GM23338 (cell line): ENCODE data around the gene BAK1. TPM values are rescaled to one million over a fixed set of nuclear protein-coding genes. Genes with fewer than 3 reads are reported as not detected.

Experiments
- ATAC-seq: fragments of 200-7000 bp; cut with Tn5 transposase; 3 replicates; pipeline ENCODE4 v1.9.1; 2020
- DNase-seq: peaks from one replicate; pipeline ENCODE4 v3.0.0-alpha.2; 2015; ENCODE audit warnings: low spot score
- H2AFZ ChIP-seq: fragments of 200-600 bp; sonication (generic); 2 replicates; pipeline ENCODE4 v1.8.0; 2016; ENCODE audit warnings: antibody characterized with exemption, mild to moderate bottlenecking, moderate library complexity
- H3F3A ChIP-seq: fragments of 200-600 bp; sonication (generic); replicated peaks from 2 replicates; pipeline ENCODE4 v1.8.0; 2017; ENCODE audit warnings: antibody characterized with exemption, mixed run types, low read depth
- H3K27ac ChIP-seq: fragments of 200-600 bp; sonication (generic); 2 replicates; pipeline ENCODE4 v1.6.1; 2016; ENCODE audit warnings: low read depth
- H3K27me3 ChIP-seq: fragments of 200-600 bp; sonication (generic); 2 replicates; pipeline ENCODE4 v1.8.0; 2016; ENCODE audit warnings: mild to moderate bottlenecking, mixed run types, moderate library complexity; ENCODE audit not compliant: insufficient read depth
- H3K36me3 ChIP-seq: fragments of 200-600 bp; sonication (generic); 2 replicates; pipeline ENCODE4 v1.8.0; 2016; ENCODE audit warnings: mild to moderate bottlenecking; ENCODE audit not compliant: insufficient read depth
- H3K4me1 ChIP-seq: fragments of 200-600 bp; sonication (generic); 2 replicates; pipeline ENCODE4 v1.8.0; 2016; ENCODE audit warnings: mild to moderate bottlenecking, moderate library complexity; ENCODE audit not compliant: insufficient read depth
- H3K4me2 ChIP-seq: fragments of 200-600 bp; sonication (generic); 2 replicates; pipeline ENCODE4 v1.7.1; 2017; ENCODE audit warnings: mixed run types
- H3K4me3 ChIP-seq: fragments of 200-600 bp; sonication (generic); 2 replicates; pipeline ENCODE4 v1.6.1; 2016; ENCODE audit warnings: mixed run types
- H3K79me2 ChIP-seq: fragments of 200-600 bp; sonication (generic); replicated peaks from 2 replicates; pipeline ENCODE4 v1.8.0; 2017; ENCODE audit warnings: mild to moderate bottlenecking; ENCODE audit not compliant: insufficient read depth
- H3K9me2 ChIP-seq: fragments of 200-600 bp; sonication (generic); 2 replicates; pipeline ENCODE4 v1.8.0; 2017; ENCODE audit not compliant: insufficient read depth
- H4K20me1 ChIP-seq: fragments of 200-600 bp; sonication (generic); replicated peaks from 2 replicates; pipeline ENCODE4 v1.8.0; 2017; ENCODE audit warnings: mild to moderate bottlenecking; ENCODE audit not compliant: insufficient read depth
- H3K27ac Mint-ChIP-seq: 2 replicates; pipeline ENCODE4 v1.8.0; 2020; ENCODE audit warnings: inconsistent platforms, mild to moderate bottlenecking, moderate library complexity, mixed read lengths
- H3K27me3 Mint-ChIP-seq: 3 replicates; pipeline ENCODE4 v1.8.0; 2022; ENCODE audit warnings: low read depth, mild to moderate bottlenecking, moderate library complexity, mixed read lengths, inconsistent platforms; ENCODE audit not compliant: insufficient read depth, poor library complexity
- H3K36me3 Mint-ChIP-seq: 3 replicates; pipeline ENCODE4 v1.8.0; 2021; ENCODE audit warnings: low read depth, mild to moderate bottlenecking, inconsistent platforms, moderate library complexity, mixed read lengths
- H3K4me1 Mint-ChIP-seq: 3 replicates; pipeline ENCODE4 v1.8.0; 2020; ENCODE audit warnings: mild to moderate bottlenecking, inconsistent platforms, mixed read lengths
- H3K4me3 Mint-ChIP-seq: 3 replicates; pipeline ENCODE4 v1.8.0; 2021; ENCODE audit warnings: moderate library complexity, mild to moderate bottlenecking, inconsistent platforms, mixed read lengths
- H3K9me3 Mint-ChIP-seq: 3 replicates; pipeline ENCODE4 v1.8.0; 2020; ENCODE audit warnings: moderate library complexity, mild to moderate bottlenecking, inconsistent platforms, mixed read lengths
- CREB1 ChIP-seq: fragments of 250-450 bp; sonication (Bioruptor Pico); IDR thresholded peaks from 2 replicates; pipeline ENCODE4 v1.5.0; 2020; ENCODE audit warnings: low read depth, mild to moderate bottlenecking, moderate library complexity
- ETS1 ChIP-seq: IDR thresholded peaks from 2 replicates; pipeline ENCODE4 v1.6.1; 2016; ENCODE audit warnings: antibody characterized with exemption
- EZH2 ChIP-seq: fragments of 200-600 bp; sonication (generic); IDR thresholded peaks from one replicate; pipeline ENCODE4 v1.8.0; 2017; ENCODE audit warnings: antibody characterized with exemption, mild to moderate bottlenecking, low read depth; ENCODE audit not compliant: unreplicated experiment
- JUNB ChIP-seq: IDR thresholded peaks from one replicate; pipeline ENCODE4 v1.6.1; 2016; ENCODE audit warnings: antibody characterized with exemption; ENCODE audit not compliant: unreplicated experiment
- NANOG ChIP-seq: IDR thresholded peaks from 2 replicates; pipeline ENCODE4 v1.6.1; 2016; ENCODE audit warnings: antibody characterized with exemption, borderline replicate concordance
- REST ChIP-seq: IDR thresholded peaks from one replicate; pipeline ENCODE4 v1.6.1; 2018; ENCODE audit warnings: antibody characterized with exemption; ENCODE audit not compliant: unreplicated experiment
- ZNF114 ChIP-seq: fragments of 250-450 bp; sonication (Bioruptor Pico); IDR thresholded peaks from 2 replicates; pipeline ENCODE4 v1.5.0; 2020; ENCODE audit warnings: mild to moderate bottlenecking, moderate library complexity
- ZNF331 ChIP-seq: fragments of 250-450 bp; sonication (Bioruptor Pico); IDR thresholded peaks from 2 replicates; pipeline ENCODE4 v1.5.0; 2020; ENCODE audit warnings: low read depth, mild to moderate bottlenecking, moderate library complexity
- polyA plus RNA-seq: library from polyadenylated mRNA; unstranded; fragments of >200 nt; fragmentation: Nextera tagmentation; extraction: Ambion mirVana; gene quantifications from 2 replicates; pipeline ENCODE4 v1.2.1, GENCODE V29; 2016
- total RNA-seq: library from RNA; depleted of rRNA; stranded (reverse); fragments of >200 nt; shearing (Covaris generic); gene quantifications from 2 replicates; pipeline ENCODE4 v1.2.3, GENCODE V29; 2014
- TF ChIP-seq, protein P1 (sequence below), 2 experiments: fragments of 200-600 bp in 1 of 2; sonication (generic) in 1 of 2; conservative IDR thresholded peaks; 2 replicates each; pipeline versions ENCODE4 v1.5.1 to v1.6.1; 2016 to 2017; ENCODE audit warnings: antibody characterized with exemption in 2 of 2, low read depth in 2 of 2, mild to moderate bottlenecking in 2 of 2, moderate library complexity in 1 of 2

The BAK1 gene
- total and polyA plus RNA-seq, 2 experiments from 2014 or later: 22.2 to 45.0 TPM

- H3K4me2 ChIP-seq: no peak overlapping the region
- Mint-ChIP-seq H3K4me1 (peaks cover 4% of the 10 kb centered on the region; the same call in 1 of the 3 replicates), H3K27me3 (peaks cover 3% of the 10 kb centered on the region), H3K9me3 (no peaks in the 10 kb centered on the region), H3K36me3 (no peaks in the 10 kb centered on the region), H3K27ac (no peak overlapping the region), H3K4me3 (no peak overlapping the region)
- peak overlapping the region; percentile 92 for H2AFZ ChIP-seq
- no peaks in the 10 kb centered on the region; the same call in 1 of the 2 replicates for H3K4me1 ChIP-seq
- ATAC-seq: no peak
- no peaks in the 10 kb centered on the region for H3K36me3 ChIP-seq
- no peaks in the 10 kb centered on the region for H4K20me1 ChIP-seq
- no peaks in the 10 kb centered on the region for H3K79me2 ChIP-seq
- no peak overlapping the region for H3K27ac ChIP-seq
- H3K4me3 ChIP-seq: no peak overlapping the region
- no peak for TF ChIP-seq REST
- no peak for TF ChIP-seq ZNF331 (CRISPR knock-in tag)
- TF ChIP-seq, protein P1, sequence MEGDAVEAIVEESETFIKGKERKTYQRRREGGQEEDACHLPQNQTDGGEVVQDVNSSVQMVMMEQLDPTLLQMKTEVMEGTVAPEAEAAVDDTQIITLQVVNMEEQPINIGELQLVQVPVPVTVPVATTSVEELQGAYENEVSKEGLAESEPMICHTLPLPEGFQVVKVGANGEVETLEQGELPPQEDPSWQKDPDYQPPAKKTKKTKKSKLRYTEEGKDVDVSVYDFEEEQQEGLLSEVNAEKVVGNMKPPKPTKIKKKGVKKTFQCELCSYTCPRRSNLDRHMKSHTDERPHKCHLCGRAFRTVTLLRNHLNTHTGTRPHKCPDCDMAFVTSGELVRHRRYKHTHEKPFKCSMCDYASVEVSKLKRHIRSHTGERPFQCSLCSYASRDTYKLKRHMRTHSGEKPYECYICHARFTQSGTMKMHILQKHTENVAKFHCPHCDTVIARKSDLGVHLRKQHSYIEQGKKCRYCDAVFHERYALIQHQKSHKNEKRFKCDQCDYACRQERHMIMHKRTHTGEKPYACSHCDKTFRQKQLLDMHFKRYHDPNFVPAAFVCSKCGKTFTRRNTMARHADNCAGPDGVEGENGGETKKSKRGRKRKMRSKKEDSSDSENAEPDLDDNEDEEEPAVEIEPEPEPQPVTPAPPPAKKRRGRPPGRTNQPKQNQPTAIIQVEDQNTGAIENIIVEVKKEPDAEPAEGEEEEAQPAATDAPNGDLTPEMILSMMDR (conservative IDR thresholded peaks at IDR 0.05; ENCODE audit: low read depth in 2 of 2): no peak
- no peak for TF ChIP-seq EZH2
- DNase-seq: no peak
- no peaks in the 10 kb centered on the region for H3K9me2 ChIP-seq
- H3K27me3 ChIP-seq: no peaks in the 10 kb centered on the region
- H3F3A ChIP-seq: no peaks in the 10 kb centered on the region
These were observed 32.6 kb downstream of the BAK1 start for GRCh38 chr6:33547499-33547898.

GRCh38 chr6:33546766-33547165 is 33.3 kb downstream of the BAK1 start:
- no peak for DNase-seq
- H3K27me3 Mint-ChIP-seq: peaks cover 3% of the 10 kb centered on the region
- no peaks in the 10 kb centered on the region for H3K36me3 Mint-ChIP-seq
- Histone ChIP-seq H3F3A (no peaks in the 10 kb centered on the region), H3K4me3 (no peak overlapping the region), H4K20me1 (no peaks in the 10 kb centered on the region), H2AFZ (no peak overlapping the region), H3K79me2 (no peaks in the 10 kb centered on the region), H3K9me2 (no peaks in the 10 kb centered on the region), H3K27ac (no peak overlapping the region), H3K4me2 (no peak overlapping the region), H3K36me3 (no peaks in the 10 kb centered on the region), H3K27me3 (no peaks in the 10 kb centered on the region), H3K4me1 (no peaks in the 10 kb centered on the region; the same call in 1 of the 2 replicates)
- no peak for ATAC-seq
- H3K27ac Mint-ChIP-seq: no peak overlapping the region
- no peaks in the 10 kb centered on the region for H3K9me3 Mint-ChIP-seq
- no peak overlapping the region for H3K4me3 Mint-ChIP-seq
- H3K4me1 Mint-ChIP-seq: peaks cover 4% of the 10 kb centered on the region; the same call in 1 of the 3 replicates
- TF ChIP-seq NANOG: no peak
- TF ChIP-seq REST: no peak
- TF ChIP-seq JUNB: no peak
- no peak for TF ChIP-seq CREB1
- no peak for TF ChIP-seq ETS1
- no peak for TF ChIP-seq ZNF114 (CRISPR knock-in tag)
